ENCODE results near the gene BST2. TPM values are rescaled to one million over a fixed set of nuclear protein-coding genes. Genes with fewer than 3 reads are reported as not detected.
A peak's percentile ranks its signal among the peaks of the same experiment; 100 is the strongest.

BST2 gene
- total RNA-seq, 1 donor from 2014 or later, result 44.8 TPM

DNA sequence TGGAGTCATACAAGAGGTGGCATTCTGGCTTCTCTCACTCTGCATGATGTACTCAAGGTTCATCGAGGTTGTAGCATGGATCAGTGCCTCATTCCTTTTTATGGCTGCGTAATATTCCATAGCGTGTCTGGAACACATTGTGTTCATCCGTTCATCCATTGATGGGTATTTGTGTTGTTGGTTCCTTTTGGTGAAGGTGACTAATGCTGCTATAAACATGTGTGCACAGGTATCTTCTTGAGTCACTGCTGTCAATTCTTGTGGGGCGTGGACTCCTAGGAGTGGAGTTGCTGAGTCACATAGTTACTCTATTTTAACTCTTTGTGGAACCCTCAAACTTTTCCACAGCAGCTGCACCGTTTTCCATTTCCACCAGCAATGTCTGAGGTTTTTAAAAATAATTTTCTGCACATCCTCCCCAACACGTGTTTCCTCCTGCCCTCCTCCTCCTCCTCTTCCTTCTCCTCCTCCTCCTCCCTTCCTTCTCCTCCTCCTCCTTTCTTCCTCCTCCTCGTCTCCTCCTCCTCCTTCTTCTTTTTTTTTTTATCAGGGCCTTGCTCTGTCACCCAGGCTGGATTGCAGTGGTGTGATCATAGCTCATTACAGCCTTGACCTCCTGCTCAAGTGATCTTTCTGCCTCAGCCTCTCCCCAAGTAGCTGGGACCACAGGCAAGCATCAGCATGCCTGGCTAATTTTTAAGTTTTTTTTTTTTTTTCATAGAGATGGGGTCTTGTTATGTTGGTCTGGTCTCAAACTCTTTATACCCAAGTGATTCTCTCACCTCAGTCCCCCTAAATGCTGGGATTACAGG, 45.0 kb upstream of the BST2 start:
- no peaks in the 10 kb centered on the region for H3K36me3 ChIP-seq
- Mint-ChIP-seq H3K27me3 (ENCODE audit: insufficient read depth, low read depth) (peaks cover 32% of the 10 kb centered on the region), H3K9me3 (peaks cover 4% of the 10 kb centered on the region), H3K27ac (no peak overlapping the region), H3K36me3 (no peaks in the 10 kb centered on the region), H3K4me3 (peak overlapping the region; percentile 33), H3K4me1 (peaks cover 25% of the 10 kb centered on the region)
- H3K4me3 ChIP-seq, result no peak overlapping the region
- no peaks in the 10 kb centered on the region for H4K20me1 ChIP-seq (ENCODE audit: low read depth)
- H3K9me3 ChIP-seq (ENCODE audit: low read depth), result no peaks in the 10 kb centered on the region
- TF ChIP-seq EZH2 (IDR thresholded peaks at IDR 0.05), result no peak
- TF ChIP-seq, protein P1, sequence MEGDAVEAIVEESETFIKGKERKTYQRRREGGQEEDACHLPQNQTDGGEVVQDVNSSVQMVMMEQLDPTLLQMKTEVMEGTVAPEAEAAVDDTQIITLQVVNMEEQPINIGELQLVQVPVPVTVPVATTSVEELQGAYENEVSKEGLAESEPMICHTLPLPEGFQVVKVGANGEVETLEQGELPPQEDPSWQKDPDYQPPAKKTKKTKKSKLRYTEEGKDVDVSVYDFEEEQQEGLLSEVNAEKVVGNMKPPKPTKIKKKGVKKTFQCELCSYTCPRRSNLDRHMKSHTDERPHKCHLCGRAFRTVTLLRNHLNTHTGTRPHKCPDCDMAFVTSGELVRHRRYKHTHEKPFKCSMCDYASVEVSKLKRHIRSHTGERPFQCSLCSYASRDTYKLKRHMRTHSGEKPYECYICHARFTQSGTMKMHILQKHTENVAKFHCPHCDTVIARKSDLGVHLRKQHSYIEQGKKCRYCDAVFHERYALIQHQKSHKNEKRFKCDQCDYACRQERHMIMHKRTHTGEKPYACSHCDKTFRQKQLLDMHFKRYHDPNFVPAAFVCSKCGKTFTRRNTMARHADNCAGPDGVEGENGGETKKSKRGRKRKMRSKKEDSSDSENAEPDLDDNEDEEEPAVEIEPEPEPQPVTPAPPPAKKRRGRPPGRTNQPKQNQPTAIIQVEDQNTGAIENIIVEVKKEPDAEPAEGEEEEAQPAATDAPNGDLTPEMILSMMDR (IDR thresholded peaks at IDR 0.05), result no peak
- H2AFZ ChIP-seq (replicated peaks), result no peak overlapping the region
- peaks cover 6% of the 10 kb centered on the region for H3K4me1 ChIP-seq
- no peak for DNase-seq (ENCODE audit: low spot score)
- H3K27ac ChIP-seq, result no peak overlapping the region
- H3K4me2 ChIP-seq, result no peak overlapping the region
- no peak overlapping the region for H3K9ac ChIP-seq
- no peaks in the 10 kb centered on the region for H3K79me2 ChIP-seq (ENCODE audit: low read depth)
- peaks cover 67% of the 10 kb centered on the region for H3K27me3 ChIP-seq
- H3F3A ChIP-seq (ENCODE audit: low read depth), result peaks cover 26% of the 10 kb centered on the region

DNA sequence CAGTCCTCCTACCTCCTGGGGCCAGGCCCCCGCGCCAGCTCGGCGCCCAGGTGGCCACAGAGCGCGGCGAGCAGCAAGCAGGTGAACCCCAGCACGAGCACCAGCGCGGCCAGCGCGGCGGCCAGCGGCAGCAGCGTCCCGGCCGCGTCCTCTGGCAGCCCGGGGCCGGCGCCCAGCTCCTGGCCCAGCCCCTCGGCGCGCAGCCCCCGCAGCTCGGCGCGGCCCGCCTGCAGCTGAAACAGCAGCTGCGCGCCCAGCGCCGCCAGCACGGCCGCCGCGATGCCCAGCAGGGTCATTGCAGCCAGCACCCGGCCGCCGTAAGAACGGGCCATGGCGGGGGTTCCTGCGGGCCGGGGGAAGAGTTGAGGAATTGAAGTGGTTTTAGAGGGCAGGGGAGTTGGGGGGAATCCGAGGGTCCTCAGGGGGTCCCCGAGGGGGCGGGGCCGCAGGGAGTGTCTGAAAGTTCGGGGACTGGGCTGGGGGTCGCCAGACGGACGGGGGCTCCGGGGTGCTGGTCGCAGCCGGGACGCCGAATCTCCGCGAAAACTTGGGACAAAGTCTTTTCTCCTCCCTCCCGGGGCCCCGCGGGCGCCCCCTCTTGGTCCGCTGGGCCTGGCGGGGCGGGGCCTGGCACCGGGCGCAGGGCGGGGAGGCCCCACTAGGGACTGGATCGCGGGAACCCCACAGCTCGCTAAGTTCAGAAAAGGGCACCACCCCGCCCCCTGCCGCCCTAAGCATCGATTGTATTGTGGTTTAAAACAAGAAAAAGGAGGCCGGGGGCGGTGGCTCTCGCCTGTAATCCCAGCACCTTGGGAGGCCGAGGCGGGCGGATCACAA, 42.9 kb upstream of the BST2 start, which contains the start of gene TMEM221:
TMEM221 (minus strand) TSS at position 538 of the 837 bp plus-strand sequence; CDS start at position 332, 206 bp downstream.
- no peaks in the 10 kb centered on the region for H3K9me3 ChIP-seq (ENCODE audit: low read depth)
- H3K9me3 Mint-ChIP-seq, result peaks cover 4% of the 10 kb centered on the region
- peak within 1 kb of the TSS; percentile 60 for H3K4me3 ChIP-seq
- H3K36me3 ChIP-seq, result no peaks in the 10 kb centered on the region
- H3F3A ChIP-seq (ENCODE audit: low read depth), result peaks cover 18% of the 10 kb centered on the region
- H3K27ac ChIP-seq, result no peak within 1 kb of the TSS
- H4K20me1 ChIP-seq (ENCODE audit: low read depth), result no peaks in the 10 kb centered on the region
- H2AFZ ChIP-seq (replicated peaks), result peak within 1 kb of the TSS; percentile 61
- H3K27me3 Mint-ChIP-seq (ENCODE audit: insufficient read depth, low read depth), result peaks cover 17% of the 10 kb centered on the region
- DNase-seq (ENCODE audit: low spot score), result peak; percentile 83
- H3K79me2 ChIP-seq (ENCODE audit: low read depth), result no peaks in the 10 kb centered on the region
- H3K9ac ChIP-seq, result no peak within 1 kb of the TSS
- TF ChIP-seq, protein P1 (IDR thresholded peaks at IDR 0.05), result peak; percentile 74
- TF ChIP-seq EZH2phosphoT487 (IDR thresholded peaks at IDR 0.05) (no peak), EZH2 (IDR thresholded peaks at IDR 0.05) (peak; percentile 42)
- no peak within 1 kb of the TSS for H3K27ac Mint-ChIP-seq
- no peaks in the 10 kb centered on the region for H3K36me3 Mint-ChIP-seq
- H3K27me3 ChIP-seq, result peaks cover 47% of the 10 kb centered on the region
- peaks cover 10% of the 10 kb centered on the region for H3K4me1 Mint-ChIP-seq
- peak within 1 kb of the TSS; percentile 91 for H3K4me2 ChIP-seq
- peak within 1 kb of the TSS; percentile 78 for H3K4me3 Mint-ChIP-seq
- H3K4me1 ChIP-seq, result no peaks in the 10 kb centered on the region

GRCh38 chr19:17447704-17448130, 42.3 kb upstream of the BST2 start:
- Histone ChIP-seq H3F3A (ENCODE audit: low read depth) (peaks cover 17% of the 10 kb centered on the region), H3K27me3 (peaks cover 47% of the 10 kb centered on the region), H3K79me2 (ENCODE audit: low read depth) (no peaks in the 10 kb centered on the region), H4K20me1 (ENCODE audit: low read depth) (no peaks in the 10 kb centered on the region), H2AFZ (replicated peaks) (peak overlapping the region; percentile 61), H3K9ac (no peak overlapping the region), H3K4me1 (no peaks in the 10 kb centered on the region), H3K4me2 (peak overlapping the region; percentile 91), H3K36me3 (no peaks in the 10 kb centered on the region), H3K4me3 (peak overlapping the region; percentile 60), H3K27ac (no peak overlapping the region), H3K9me3 (ENCODE audit: low read depth) (no peaks in the 10 kb centered on the region)
- Mint-ChIP-seq H3K27ac (no peak overlapping the region), H3K27me3 (ENCODE audit: insufficient read depth, low read depth) (peaks cover 11% of the 10 kb centered on the region), H3K9me3 (peaks cover 4% of the 10 kb centered on the region), H3K36me3 (no peaks in the 10 kb centered on the region), H3K4me1 (peaks cover 9% of the 10 kb centered on the region), H3K4me3 (peak overlapping the region; percentile 78)
- TF ChIP-seq EZH2 (IDR thresholded peaks at IDR 0.05), result peak; percentile 33
- TF ChIP-seq, protein P1 (IDR thresholded peaks at IDR 0.05), result no peak
- no peak for DNase-seq (ENCODE audit: low spot score)

Measured in neural progenitor cell (in vitro differentiated cells).